Left lung (tissue), 10 donors: ENCODE data around the gene DDAH1. TPM values are rescaled to one million over a fixed set of nuclear protein-coding genes. Genes with fewer than 3 reads are reported as not detected.
A peak's percentile ranks its signal among the peaks of the same experiment; 100 is the strongest.

Experiments used
- ATAC-seq: fragments of 200-7000 bp; cut with Tn5 transposase; one replicate; pipeline ENCODE4 v1.9.1; 2020; ENCODE audit warnings: moderate library complexity
- DNase-seq, 4 donors: peaks; one replicate each; pipeline ENCODE4 v3.0.0-alpha.2; 2013 to 2020
- H3K27ac ChIP-seq, 2 donors: fragments of 200-600 bp; sonication (generic) in 1 of 2; one replicate each; pipeline versions ENCODE4 v1.5.0 to v1.8.0; 2020 to 2021
- H3K27me3 ChIP-seq, 2 donors: fragments of 200-600 bp; sonication (generic) in 1 of 2; one replicate each; pipeline versions ENCODE4 v1.5.0 to v1.8.0; 2020 to 2021
- H3K36me3 ChIP-seq, 2 donors: fragments of 200-600 bp; sonication (generic) in 1 of 2; one replicate each; pipeline versions ENCODE4 v1.5.0 to v1.8.0; 2020 to 2021
- H3K4me1 ChIP-seq, 2 donors: fragments of 200-600 bp; one replicate each; pipeline ENCODE4 v1.8.0; 2021
- H3K4me3 ChIP-seq, 2 donors: fragments of 200-600 bp; sonication (generic) in 1 of 2; one replicate each; pipeline versions ENCODE4 v1.5.0 to v1.8.0; 2020 to 2021; ENCODE audit warnings: mild to moderate bottlenecking in 1 of 2
- H3K9me3 ChIP-seq, 2 donors: fragments of 200-600 bp; sonication (generic) in 1 of 2; one replicate each; pipeline versions ENCODE4 v1.5.0 to v1.8.0; 2020 to 2021
- CTCF ChIP-seq, 2 donors: fragments of 200-600 bp; sonication (generic) in 1 of 2; IDR thresholded peaks; one replicate each; pipeline versions ENCODE4 v1.5.0 to v1.8.0; 2021; ENCODE audit warnings: antibody characterized with exemption in 2 of 2
- intact Hi-C, 2 donors: fragments of 100-400 bp; cut with DNase I; formaldehyde crosslinking; loops; one replicate each; pipeline versions ENCODE4 v1.11.2 to v1.14.2; 2022
- polyA plus RNA-seq, 6 donors: library from polyadenylated mRNA; unstranded; fragments of 120-200 nt; gene quantifications; one replicate each; pipeline ENCODE4 v1.2.1, GENCODE V29; 2013; ENCODE audit not compliant: insufficient read length in 6 of 6
- total RNA-seq, 2 donors: library from RNA; stranded (reverse); fragmentation: NEBNext Ultra II Directional; extraction: Animal tissue kit (Norgen Biotek cat#: 25700); gene quantifications; one replicate each; pipeline ENCODE4 v1.2.1, GENCODE V29; 2021
- donor health status: DM: no; HTN: yes; CAD: no.
- donor health status: DM: no; HTN: no; CAD: no.

The DDAH1 gene
- total and polyA plus RNA-seq, 8 donors = 71.5 to 121 (median 89.8) TPM

- Histone ChIP-seq H3K27ac (no peak overlapping the region), H3K27me3 (no peaks in the 10 kb centered on the region), H3K4me1 (no peaks in the 10 kb centered on the region), H3K9me3 (no peaks in the 10 kb centered on the region), H3K4me3 (no peak overlapping the region), H3K36me3 (no peaks in the 10 kb centered on the region)
- intact Hi-C loops = no loop called here
- DNase-seq (peak in 1 of 4 donors; percentile 32), ATAC-seq (peak; percentile 58)
- TF ChIP-seq CTCF (IDR thresholded peaks at IDR 0.05) = no peak
Measured at GRCh38 chr1:85502171-85502570, 37.2 kb upstream of the DDAH1 start.

GRCh38 chr1:85501355-85501898 is 36.5 kb upstream of the DDAH1 start:
- no peak for TF ChIP-seq CTCF (IDR thresholded peaks at IDR 0.05)
- ATAC-seq = no peak
- Histone ChIP-seq H3K27ac (no peak overlapping the region), H3K36me3 (no peaks in the 10 kb centered on the region), H3K4me1 (no peaks in the 10 kb centered on the region), H3K9me3 (no peaks in the 10 kb centered on the region), H3K4me3 (no peak overlapping the region), H3K27me3 (no peaks in the 10 kb centered on the region)
- intact Hi-C loops = no loop called here
- no peak for DNase-seq

GRCh38 chr1:85496941-85497582 is 32.1 kb upstream of the DDAH1 start:
- DNase-seq = peak in 1 of 4 donors; percentile 59

GRCh38 chr1:85495556-85495955 is 30.6 kb upstream of the DDAH1 start:
- Histone ChIP-seq H3K27me3 (no peaks in the 10 kb centered on the region), H3K27ac (no peak overlapping the region), H3K36me3 (no peaks in the 10 kb centered on the region), H3K9me3 (no peaks in the 10 kb centered on the region), H3K4me3 (no peak overlapping the region), H3K4me1 (no peaks in the 10 kb centered on the region)
- DNase-seq (peak in 1 of 4 donors; percentile 63), ATAC-seq (peak; percentile 92)
- TF ChIP-seq CTCF (IDR thresholded peaks at IDR 0.05) = no peak
- intact Hi-C loops = no loop called here

More at GRCh38 chr1:85496941-85497582, 32.1 kb upstream of the DDAH1 start:
- Histone ChIP-seq H3K9me3 (no peaks in the 10 kb centered on the region), H3K27ac (no peak overlapping the region), H3K27me3 (no peaks in the 10 kb centered on the region), H3K4me1 (no peaks in the 10 kb centered on the region), H3K36me3 (no peaks in the 10 kb centered on the region), H3K4me3 (no peak overlapping the region)
- intact Hi-C loops = no loop called here
- no peak for ATAC-seq
- TF ChIP-seq CTCF (IDR thresholded peaks at IDR 0.05) = no peak

GRCh38 chr1:85494904-85495266 is 29.9 kb upstream of the DDAH1 start:
- Histone ChIP-seq H3K9me3 (no peaks in the 10 kb centered on the region), H3K4me1 (no peaks in the 10 kb centered on the region), H3K27me3 (no peaks in the 10 kb centered on the region), H3K27ac (no peak overlapping the region), H3K36me3 (no peaks in the 10 kb centered on the region), H3K4me3 (no peak overlapping the region)
- ATAC-seq = peak; percentile 85
- DNase-seq = peak in 1 of 4 donors; percentile 26
- intact Hi-C loops = no loop called here
- peak in 1 of 2 donors; percentile 9 for TF ChIP-seq CTCF (IDR thresholded peaks at IDR 0.05)
